GM10266 (cell line): ENCODE data around the gene ATP2B3.

ENCODE experiments used
- DNase-seq: peaks from one replicate; pipeline ENCODE4 v3.0.0; 2012; ENCODE audit errors: extremely low spot score
- TF ChIP-seq, protein P1 (sequence below): IDR thresholded peaks from 2 replicates; pipeline ENCODE4 v1.5.1; 2012; ENCODE audit warnings: mild to moderate bottlenecking, low read depth; ENCODE audit not compliant: control insufficient read depth, insufficient read depth; ENCODE audit errors: missing control alignments

Gene ATP2B3

DNA sequence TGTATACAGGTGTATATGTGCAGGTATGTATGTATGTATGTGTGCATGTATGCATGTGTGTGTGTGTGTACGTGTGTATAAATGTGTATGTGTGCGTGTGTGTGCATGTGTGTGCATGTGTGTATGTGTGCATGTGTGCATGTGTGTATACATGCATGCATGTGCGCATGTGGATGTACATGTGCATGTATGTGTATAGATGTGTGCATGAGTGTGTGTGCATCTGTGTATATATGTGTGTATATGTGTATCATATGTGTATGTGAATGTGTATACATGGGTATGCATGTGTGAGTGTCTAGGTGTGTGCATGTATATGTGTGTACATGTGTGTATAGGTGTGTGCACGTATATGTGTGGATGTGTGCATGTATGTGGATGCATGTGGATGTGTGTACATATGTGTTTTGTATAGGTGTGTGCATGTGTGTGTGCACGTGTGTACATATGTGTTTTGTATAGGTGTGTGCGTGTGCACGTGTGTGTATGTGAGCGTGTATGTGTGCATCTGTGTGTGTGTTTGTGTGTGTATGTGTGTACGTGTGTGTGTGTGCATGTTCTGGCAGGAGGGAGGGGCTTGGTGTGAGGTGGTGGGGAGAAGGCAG lies 16.7 kb upstream of the ATP2B3 start:
- no peak for DNase-seq
- TF ChIP-seq, protein P1, sequence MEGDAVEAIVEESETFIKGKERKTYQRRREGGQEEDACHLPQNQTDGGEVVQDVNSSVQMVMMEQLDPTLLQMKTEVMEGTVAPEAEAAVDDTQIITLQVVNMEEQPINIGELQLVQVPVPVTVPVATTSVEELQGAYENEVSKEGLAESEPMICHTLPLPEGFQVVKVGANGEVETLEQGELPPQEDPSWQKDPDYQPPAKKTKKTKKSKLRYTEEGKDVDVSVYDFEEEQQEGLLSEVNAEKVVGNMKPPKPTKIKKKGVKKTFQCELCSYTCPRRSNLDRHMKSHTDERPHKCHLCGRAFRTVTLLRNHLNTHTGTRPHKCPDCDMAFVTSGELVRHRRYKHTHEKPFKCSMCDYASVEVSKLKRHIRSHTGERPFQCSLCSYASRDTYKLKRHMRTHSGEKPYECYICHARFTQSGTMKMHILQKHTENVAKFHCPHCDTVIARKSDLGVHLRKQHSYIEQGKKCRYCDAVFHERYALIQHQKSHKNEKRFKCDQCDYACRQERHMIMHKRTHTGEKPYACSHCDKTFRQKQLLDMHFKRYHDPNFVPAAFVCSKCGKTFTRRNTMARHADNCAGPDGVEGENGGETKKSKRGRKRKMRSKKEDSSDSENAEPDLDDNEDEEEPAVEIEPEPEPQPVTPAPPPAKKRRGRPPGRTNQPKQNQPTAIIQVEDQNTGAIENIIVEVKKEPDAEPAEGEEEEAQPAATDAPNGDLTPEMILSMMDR: no peak

DNA sequence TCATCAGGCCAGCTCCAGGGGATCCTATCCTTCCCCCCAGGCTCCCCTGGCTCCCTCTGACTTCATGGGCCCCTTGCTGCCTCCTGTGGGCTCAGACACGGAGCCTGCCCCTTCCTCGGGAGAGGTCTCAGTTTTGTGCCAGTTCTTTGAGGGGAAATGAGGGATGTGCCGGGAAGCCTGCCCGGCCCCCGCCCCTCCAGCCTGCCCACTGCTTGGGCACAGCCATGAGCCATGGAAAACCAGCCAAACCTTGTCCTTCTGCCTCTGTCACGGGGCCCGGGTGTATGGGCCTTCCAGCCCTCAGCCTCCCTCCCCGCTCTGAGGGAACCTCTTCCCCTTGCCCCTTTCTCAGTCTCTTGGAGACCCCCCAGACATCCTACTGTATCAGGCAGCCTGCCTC lies 15.9 kb upstream of the ATP2B3 start:
- DNase-seq: no peak

DNA sequence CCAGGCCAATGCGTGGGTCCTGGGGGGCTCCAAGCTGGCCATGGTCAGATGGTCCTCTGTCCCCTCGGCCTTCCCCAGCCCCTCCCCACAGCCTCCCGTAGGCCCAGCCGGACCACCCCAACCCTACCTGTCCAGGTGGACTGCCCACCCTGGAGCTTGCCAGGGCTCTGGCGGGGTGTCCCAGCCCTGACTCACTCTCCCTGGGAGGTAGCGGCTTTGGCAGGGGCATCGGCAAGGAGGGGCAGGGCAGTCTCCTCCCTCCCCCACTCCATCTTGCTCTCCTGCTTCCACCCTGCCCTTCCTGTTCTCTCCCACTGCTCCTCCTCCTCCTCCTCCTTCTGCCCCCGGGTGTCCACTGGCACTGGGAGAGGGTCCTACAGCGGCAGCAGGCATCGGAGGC lies 15.3 kb upstream of the ATP2B3 start:
- no peak for DNase-seq
- TF ChIP-seq, protein P1: no peak

More for the DNA sequence above, 15.9 kb upstream of the ATP2B3 start:
- TF ChIP-seq, protein P1: no peak

DNA sequence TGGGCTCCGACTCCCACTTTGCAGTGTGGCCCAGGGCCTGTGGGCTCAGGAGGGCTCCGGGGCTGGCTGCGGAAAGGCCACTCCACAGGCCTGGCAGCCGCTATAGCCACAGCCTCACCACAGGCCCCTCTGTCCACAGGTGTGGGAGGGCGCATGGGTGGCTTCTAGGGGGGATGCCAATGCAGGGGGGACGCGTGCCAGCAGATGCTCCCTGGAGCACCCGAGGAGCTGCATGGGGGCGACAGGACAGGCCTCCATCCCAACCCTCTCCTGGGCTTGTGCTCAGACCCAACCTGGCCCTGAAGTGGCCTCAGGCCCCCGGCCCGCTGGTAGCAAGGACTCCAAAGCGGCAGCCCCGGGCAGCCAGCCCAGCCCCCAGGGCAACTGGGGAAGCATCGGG lies 14.6 kb upstream of the ATP2B3 start:
- DNase-seq: no peak
- TF ChIP-seq, protein P1: no peak

DNA sequence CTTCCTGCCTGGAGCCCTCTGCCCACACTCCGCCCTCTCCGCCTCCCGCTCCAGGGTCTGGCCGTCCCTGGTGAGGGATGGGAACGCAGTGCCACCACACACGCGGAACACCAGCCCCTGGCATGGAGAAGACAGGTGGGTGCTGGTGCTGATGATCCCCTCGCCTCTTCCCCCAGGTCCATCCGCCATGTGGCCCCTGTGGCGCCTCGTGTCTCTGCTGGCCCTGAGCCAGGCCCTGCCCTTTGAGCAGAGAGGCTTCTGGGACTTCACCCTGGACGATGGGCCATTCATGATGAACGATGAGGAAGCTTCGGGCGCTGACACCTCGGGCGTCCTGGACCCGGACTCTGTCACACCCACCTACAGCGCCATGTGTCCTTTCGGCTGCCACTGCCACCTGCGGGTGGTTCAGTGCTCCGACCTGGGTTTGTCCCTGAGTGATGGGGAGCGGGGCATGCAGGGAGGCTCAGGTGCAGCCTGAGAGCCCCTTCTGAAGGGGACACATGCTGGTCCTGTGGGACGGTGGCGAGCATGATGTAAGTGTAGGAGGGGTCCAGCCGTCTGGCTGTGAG lies 12.9 kb upstream of the ATP2B3 start:
- TF ChIP-seq, protein P1: no peak
- no peak for DNase-seq

DNA sequence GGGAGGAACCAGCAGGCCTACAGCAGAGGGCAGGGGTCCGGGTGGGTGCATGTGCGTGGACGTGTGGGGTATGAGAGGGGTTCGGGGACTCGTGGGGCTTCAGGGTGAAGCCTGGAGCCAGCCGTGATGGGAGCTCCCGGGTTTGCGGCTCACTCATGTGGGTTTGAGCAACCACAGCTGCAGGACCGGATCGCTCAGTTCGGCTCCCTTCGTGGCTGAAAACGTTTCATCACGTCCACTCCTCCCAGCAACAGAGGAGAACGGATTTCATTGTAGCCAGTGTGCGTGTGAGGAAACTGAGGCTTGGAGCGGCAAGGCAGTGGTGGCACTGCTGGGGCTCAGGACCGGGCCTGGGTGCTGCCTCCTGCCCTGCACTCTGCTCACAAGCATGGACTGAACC lies 12.1 kb upstream of the ATP2B3 start:
- no peak for DNase-seq
- TF ChIP-seq, protein P1: no peak

DNA sequence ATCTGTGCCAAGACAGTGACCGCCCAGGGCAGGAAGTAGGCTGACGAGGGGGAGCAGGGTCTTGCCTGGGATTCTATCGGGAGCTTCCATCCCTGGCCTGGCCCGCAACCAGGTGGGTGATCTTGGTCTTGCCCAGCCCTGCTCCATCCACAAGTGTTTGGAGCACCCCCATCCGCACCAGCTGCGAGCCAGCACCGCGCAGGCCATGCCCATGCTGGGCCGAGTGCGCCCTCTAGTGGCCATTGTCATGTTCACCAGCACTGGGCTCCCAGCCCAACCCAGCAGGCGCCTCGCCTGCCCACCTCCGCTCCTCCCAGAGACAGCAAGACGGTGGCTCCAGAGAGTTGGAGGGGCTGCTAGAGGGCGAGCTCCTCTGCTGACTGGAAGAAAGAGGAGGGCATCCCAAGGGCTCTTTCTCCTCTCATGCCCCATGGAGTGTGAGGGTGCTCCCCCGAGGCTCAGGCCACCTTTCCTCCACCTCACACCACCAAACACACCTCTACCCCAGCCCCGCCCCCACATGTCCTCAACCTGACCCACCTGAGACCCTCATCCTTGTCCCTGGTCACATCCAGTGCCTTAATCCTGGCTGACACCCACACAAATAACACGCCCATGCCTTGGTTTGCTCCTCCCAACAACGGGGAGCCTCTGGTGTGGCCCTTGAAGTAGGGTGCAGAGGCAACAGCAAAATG lies 9.8 kb upstream of the ATP2B3 start:
- TF ChIP-seq, protein P1: peak; percentile 84
- DNase-seq: peak; percentile 90
